DND-41 (cell line): ENCODE measurements around the gene EDAR.

Experiments used
- ATAC-seq: fragments of 200-7000 bp; cut with Tn5 transposase; 3 replicates; pipeline ENCODE4 v1.9.1; 2021; ENCODE audit warnings: low read depth; ENCODE audit not compliant: insufficient read depth
- DNase-seq: peaks from one replicate; pipeline ENCODE4 v3.0.0-alpha.2; 2020
- H2AFZ ChIP-seq: 2 replicates; pipeline ENCODE4 v1.6.0; 2012; ENCODE audit warnings: low read depth, low read length
- H3K27ac ChIP-seq: 2 replicates; pipeline ENCODE4 v1.5.1; 2012; ENCODE audit warnings: low read length, inconsistent platforms
- H3K27me3 ChIP-seq: fragments of 200-600 bp; sonication (generic); 2 replicates; pipeline ENCODE4 v1.6.0; 2012; ENCODE audit warnings: low read length, mild to moderate bottlenecking, inconsistent platforms; ENCODE audit not compliant: insufficient read depth, poor library complexity
- H3K36me3 ChIP-seq: 2 replicates; pipeline ENCODE4 v1.5.1; 2012; ENCODE audit warnings: low read length, inconsistent platforms; ENCODE audit not compliant: insufficient read depth
- H3K4me1 ChIP-seq: 2 replicates; pipeline ENCODE4 v1.5.1; 2012; ENCODE audit warnings: mild to moderate bottlenecking, low read length; ENCODE audit not compliant: insufficient read depth
- H3K4me2 ChIP-seq: 2 replicates; pipeline ENCODE4 v1.6.0; 2012; ENCODE audit warnings: mild to moderate bottlenecking, moderate library complexity, low read length, inconsistent platforms; ENCODE audit not compliant: insufficient read depth
- H3K4me3 ChIP-seq, 2 experiments: fragments of 200-600 bp in 1 of 2; shearing (Covaris generic) in 1 of 2; 2 replicates each; pipeline ENCODE4 v1.5.1; 2012 to 2016; ENCODE audit warnings: inconsistent platforms in 2 of 2, low read length in 2 of 2, mild to moderate bottlenecking in 2 of 2, low read depth in 1 of 2, moderate library complexity in 1 of 2
- H3K79me2 ChIP-seq: 2 replicates; pipeline ENCODE4 v1.6.0; 2012; ENCODE audit warnings: low read length, inconsistent platforms; ENCODE audit not compliant: insufficient read depth
- H3K9ac ChIP-seq: 2 replicates; pipeline ENCODE4 v1.6.0; 2012; ENCODE audit warnings: low read depth, mild to moderate bottlenecking, inconsistent platforms, low read length, moderate library complexity
- H3K9me3 ChIP-seq: 2 replicates; pipeline ENCODE4 v1.5.1; 2012; ENCODE audit warnings: low read length, moderate library complexity, mild to moderate bottlenecking, inconsistent platforms; ENCODE audit not compliant: insufficient read depth, severe bottlenecking
- H4K20me1 ChIP-seq: 2 replicates; pipeline ENCODE4 v1.6.0; 2012; ENCODE audit warnings: low read length; ENCODE audit not compliant: insufficient read depth
- EZH2 ChIP-seq: IDR thresholded peaks from 3 replicates; pipeline ENCODE4 v1.6.1; 2012; ENCODE audit warnings: borderline replicate concordance, low read depth, mild to moderate bottlenecking, moderate library complexity, low read length, inconsistent platforms; ENCODE audit not compliant: severe bottlenecking
- TF ChIP-seq, protein P1 (sequence below): IDR thresholded peaks from 2 replicates; pipeline ENCODE4 v1.5.1; 2012; ENCODE audit warnings: borderline replicate concordance, low read length, moderate library complexity, mild to moderate bottlenecking; ENCODE audit not compliant: poor library complexity, severe bottlenecking; ENCODE audit errors: extremely low read depth

Gene EDAR

DNA sequence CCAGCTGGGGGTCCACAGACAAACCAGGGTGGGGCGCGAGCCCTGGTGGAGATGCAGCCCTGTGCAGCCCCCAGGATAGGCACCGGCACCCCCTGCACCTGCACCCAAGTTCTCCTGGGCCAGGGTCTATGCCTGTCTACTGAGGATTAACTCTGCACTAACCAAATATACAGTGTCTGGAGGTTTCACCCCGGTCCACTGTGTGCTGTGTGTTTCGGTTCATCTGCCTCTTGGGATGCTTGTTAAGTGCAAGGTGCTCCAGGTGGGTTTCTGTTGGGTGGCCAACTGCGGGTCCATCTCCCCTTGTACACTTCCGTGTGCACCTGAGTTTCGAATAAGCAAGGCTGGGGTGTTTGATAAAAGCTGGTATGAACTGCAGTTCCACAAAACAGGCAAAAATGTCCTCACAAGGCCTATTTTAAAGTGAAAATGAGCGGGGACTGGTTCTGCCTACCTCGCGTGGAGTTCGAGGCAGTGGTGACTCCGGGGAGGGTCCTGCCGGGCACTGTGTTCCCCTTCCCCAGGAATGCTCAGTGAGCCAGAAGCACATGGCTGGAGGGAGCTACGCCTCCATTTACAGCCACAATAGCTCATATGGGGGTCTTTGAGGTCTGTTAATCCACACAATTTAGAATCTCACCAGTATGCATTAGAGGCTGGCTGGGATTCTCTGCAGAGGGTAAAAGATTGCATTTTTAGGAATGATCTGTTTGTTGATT, 70.7 kb downstream of the EDAR start:
- H3K27me3 ChIP-seq: no peaks in the 10 kb centered on the region
- H3K4me3 ChIP-seq: no peak overlapping the region
- H3K27ac ChIP-seq: no peak overlapping the region
- H3K36me3 ChIP-seq: no peaks in the 10 kb centered on the region
- TF ChIP-seq, protein P1, sequence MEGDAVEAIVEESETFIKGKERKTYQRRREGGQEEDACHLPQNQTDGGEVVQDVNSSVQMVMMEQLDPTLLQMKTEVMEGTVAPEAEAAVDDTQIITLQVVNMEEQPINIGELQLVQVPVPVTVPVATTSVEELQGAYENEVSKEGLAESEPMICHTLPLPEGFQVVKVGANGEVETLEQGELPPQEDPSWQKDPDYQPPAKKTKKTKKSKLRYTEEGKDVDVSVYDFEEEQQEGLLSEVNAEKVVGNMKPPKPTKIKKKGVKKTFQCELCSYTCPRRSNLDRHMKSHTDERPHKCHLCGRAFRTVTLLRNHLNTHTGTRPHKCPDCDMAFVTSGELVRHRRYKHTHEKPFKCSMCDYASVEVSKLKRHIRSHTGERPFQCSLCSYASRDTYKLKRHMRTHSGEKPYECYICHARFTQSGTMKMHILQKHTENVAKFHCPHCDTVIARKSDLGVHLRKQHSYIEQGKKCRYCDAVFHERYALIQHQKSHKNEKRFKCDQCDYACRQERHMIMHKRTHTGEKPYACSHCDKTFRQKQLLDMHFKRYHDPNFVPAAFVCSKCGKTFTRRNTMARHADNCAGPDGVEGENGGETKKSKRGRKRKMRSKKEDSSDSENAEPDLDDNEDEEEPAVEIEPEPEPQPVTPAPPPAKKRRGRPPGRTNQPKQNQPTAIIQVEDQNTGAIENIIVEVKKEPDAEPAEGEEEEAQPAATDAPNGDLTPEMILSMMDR: no peak
- no peak for TF ChIP-seq EZH2
- no peaks in the 10 kb centered on the region for H3K79me2 ChIP-seq
- no peaks in the 10 kb centered on the region for H4K20me1 ChIP-seq
- no peak overlapping the region for H3K4me2 ChIP-seq
- no peak overlapping the region for H3K9ac ChIP-seq
- DNase-seq (no peak), ATAC-seq (no peak)
- no peak overlapping the region for H2AFZ ChIP-seq
- no peaks in the 10 kb centered on the region; the same call in none of the 2 replicates for H3K4me1 ChIP-seq
- H3K9me3 ChIP-seq: no peaks in the 10 kb centered on the region

- H3K36me3 ChIP-seq: no peaks in the 10 kb centered on the region
- no peaks in the 10 kb centered on the region for H3K79me2 ChIP-seq
- no peak overlapping the region for H3K4me2 ChIP-seq
- H2AFZ ChIP-seq: no peak overlapping the region
- no peak overlapping the region for H3K9ac ChIP-seq
- H3K4me3 ChIP-seq: no peak overlapping the region
- H3K27me3 ChIP-seq: no peaks in the 10 kb centered on the region
- no peaks in the 10 kb centered on the region; the same call in none of the 2 replicates for H3K4me1 ChIP-seq
- ATAC-seq (no peak), DNase-seq (no peak)
- no peaks in the 10 kb centered on the region for H3K9me3 ChIP-seq
- TF ChIP-seq EZH2: no peak
- TF ChIP-seq, protein P1: no peak
- H3K27ac ChIP-seq: no peak overlapping the region
- no peaks in the 10 kb centered on the region for H4K20me1 ChIP-seq
Observed at GRCh38 chr2:108917526-108917925, 71.5 kb downstream of the EDAR start.

- Histone ChIP-seq H3K36me3 (no peaks in the 10 kb centered on the region), H3K4me2 (no peak overlapping the region), H3K4me3 (no peak overlapping the region), H3K27me3 (no peaks in the 10 kb centered on the region), H3K9me3 (no peaks in the 10 kb centered on the region), H3K79me2 (no peaks in the 10 kb centered on the region), H3K27ac (no peak overlapping the region), H3K4me1 (no peaks in the 10 kb centered on the region; the same call in none of the 2 replicates), H2AFZ (no peak overlapping the region), H3K9ac (no peak overlapping the region), H4K20me1 (no peaks in the 10 kb centered on the region)
- DNase-seq (no peak), ATAC-seq (no peak; the same call in 2 of the 3 replicates)
- TF ChIP-seq, protein P1: no peak
- TF ChIP-seq EZH2: no peak
Observed at GRCh38 chr2:108916796-108917421, 72.1 kb downstream of the EDAR start.
